Hepatocyte (in vitro differentiated cells): ENCODE measurements around the gene SHISA6. TPM values are rescaled to one million over a fixed set of nuclear protein-coding genes. Genes with fewer than 3 reads are reported as not detected.

ENCODE experiments used
- DNase-seq: peaks from one replicate; pipeline ENCODE4 v3.0.0-alpha.2; 2016; ENCODE audit warnings: low spot score
- H2AFZ ChIP-seq: fragments of 200-600 bp; sonication (generic); 2 replicates; pipeline ENCODE4 v1.6.0; 2016; ENCODE audit warnings: antibody characterized with exemption, mild to moderate bottlenecking
- H3K27ac ChIP-seq: fragments of 200-600 bp; sonication (generic); 2 replicates; pipeline ENCODE4 v1.5.1; 2016; ENCODE audit warnings: mild to moderate bottlenecking
- H3K27me3 ChIP-seq: fragments of 200-600 bp; sonication (generic); 2 replicates; pipeline ENCODE4 v1.6.1; 2016
- H3K36me3 ChIP-seq: fragments of 200-600 bp; sonication (generic); replicated peaks from 2 replicates; pipeline ENCODE4 v1.5.1; 2016; ENCODE audit warnings: low read depth; ENCODE audit not compliant: insufficient read depth
- H3K4me1 ChIP-seq: fragments of 200-600 bp; sonication (generic); 2 replicates; pipeline ENCODE4 v1.5.1; 2016; ENCODE audit warnings: mild to moderate bottlenecking, moderate library complexity; ENCODE audit not compliant: insufficient read depth
- H3K4me2 ChIP-seq: fragments of 200-600 bp; sonication (generic); 2 replicates; pipeline ENCODE4 v1.6.0; 2016
- H3K4me3 ChIP-seq: fragments of 200-600 bp; sonication (generic); 2 replicates; pipeline ENCODE4 v1.5.1; 2016; ENCODE audit warnings: mild to moderate bottlenecking
- H3K79me2 ChIP-seq: fragments of 200-600 bp; sonication (generic); 2 replicates; pipeline ENCODE4 v1.6.0; 2017; ENCODE audit warnings: mild to moderate bottlenecking
- H3K9me2 ChIP-seq: fragments of 200-600 bp; sonication (generic); replicated peaks from 2 replicates; pipeline ENCODE4 v1.6.0; 2017; ENCODE audit warnings: mild to moderate bottlenecking; ENCODE audit not compliant: insufficient read depth
- H3K9me3 ChIP-seq: fragments of 200-600 bp; sonication (generic); 2 replicates; pipeline ENCODE4 v1.5.1; 2016; ENCODE audit warnings: low read depth, mild to moderate bottlenecking
- H4K20me1 ChIP-seq: fragments of 200-600 bp; sonication (generic); 2 replicates; pipeline ENCODE4 v1.6.0; 2016; ENCODE audit warnings: mild to moderate bottlenecking; ENCODE audit not compliant: insufficient read depth, poor library complexity, severe bottlenecking
- CTCF ChIP-seq: fragments of 200-600 bp; sonication (generic); IDR thresholded peaks from 2 replicates; pipeline ENCODE4 v1.5.1; 2016; ENCODE audit warnings: antibody characterized with exemption, mild to moderate bottlenecking; ENCODE audit not compliant: poor library complexity
- EZH2 ChIP-seq: fragments of 200-600 bp; sonication (generic); IDR thresholded peaks from 2 replicates; pipeline ENCODE4 v1.6.1; 2016; ENCODE audit warnings: antibody characterized with exemption, mild to moderate bottlenecking, borderline replicate concordance
- EZH2phosphoT487 ChIP-seq: fragments of 200-600 bp; sonication (generic); IDR thresholded peaks from one replicate; pipeline ENCODE4 v1.6.1; 2018; ENCODE audit warnings: antibody characterized with exemption, mild to moderate bottlenecking, low read depth, moderate library complexity; ENCODE audit not compliant: unreplicated experiment, severe bottlenecking
- WGBS: methylation state at CpG from one replicate; pipeline ENCODE4 v1.1.6; 2016; ENCODE audit warnings: low lambda C conversion rate; ENCODE audit errors: missing lambda C conversion rate; 5-methylcytosine and 5-hydroxymethylcytosine counted together
- polyA plus RNA-seq: library from polyadenylated mRNA; unstranded; fragments of >200 nt; fragmentation: Nextera tagmentation; extraction: Ambion mirVana; gene quantifications from 2 replicates; pipeline ENCODE4 v1.2.1, GENCODE V29; 2016
- total RNA-seq: library from RNA; depleted of rRNA; stranded (reverse); fragments of >200 nt; gene quantifications from 2 replicates; pipeline ENCODE4 v1.2.3, GENCODE V29; 2014

SHISA6 gene
- total and polyA plus RNA-seq, 2 experiments from 2014 or later: 0.21 to 0.80 TPM

GRCh38 chr17:11293480-11293879 lies 52.5 kb downstream of the SHISA6 start:
- Histone ChIP-seq H3K9me3 (no peaks in the 10 kb centered on the region), H4K20me1 (no peaks in the 10 kb centered on the region), H2AFZ (no peak overlapping the region), H3K79me2 (no peaks in the 10 kb centered on the region), H3K4me2 (no peak overlapping the region), H3K4me3 (no peak overlapping the region), H3K27me3 (peaks cover under 1% of the 10 kb centered on the region), H3K9me2 (no peaks in the 10 kb centered on the region), H3K4me1 (no peaks in the 10 kb centered on the region), H3K36me3 (no peaks in the 10 kb centered on the region), H3K27ac (no peak overlapping the region)
- DNase-seq: no peak
- WGBS: 83% methylated on average over 8 of the region's 8 CpGs
- TF ChIP-seq EZH2phosphoT487 (no peak), EZH2 (no peak), CTCF (no peak)

GRCh38 chr17:11294826-11295225 lies 53.8 kb downstream of the SHISA6 start:
- no peak for DNase-seq
- TF ChIP-seq EZH2phosphoT487 (no peak), CTCF (no peak), EZH2 (no peak)
- H3K36me3 ChIP-seq: no peaks in the 10 kb centered on the region

GRCh38 chr17:11296994-11297393 lies 56.0 kb downstream of the SHISA6 start:
- TF ChIP-seq EZH2phosphoT487 (no peak), CTCF (peak; percentile 53)
- no peaks in the 10 kb centered on the region for H3K36me3 ChIP-seq
- no peaks in the 10 kb centered on the region for H3K4me1 ChIP-seq
- no peaks in the 10 kb centered on the region for H4K20me1 ChIP-seq
- H3K4me2 ChIP-seq: no peak overlapping the region
- H3K79me2 ChIP-seq: no peaks in the 10 kb centered on the region
- no peak overlapping the region for H3K4me3 ChIP-seq
- no peak overlapping the region for H2AFZ ChIP-seq
- WGBS: 37% methylated on average over 4 of the region's 4 CpGs
- H3K27ac ChIP-seq: no peak overlapping the region
- H3K9me2 ChIP-seq: no peaks in the 10 kb centered on the region
- peak; percentile 35 for DNase-seq
- no peaks in the 10 kb centered on the region for H3K27me3 ChIP-seq
- H3K9me3 ChIP-seq: no peaks in the 10 kb centered on the region

More at GRCh38 chr17:11294826-11295225, 53.8 kb downstream of the SHISA6 start:
- Histone ChIP-seq H4K20me1 (no peaks in the 10 kb centered on the region), H2AFZ (no peak overlapping the region), H3K4me2 (no peak overlapping the region), H3K9me3 (no peaks in the 10 kb centered on the region), H3K27ac (no peak overlapping the region), H3K79me2 (no peaks in the 10 kb centered on the region), H3K4me3 (no peak overlapping the region), H3K27me3 (no peaks in the 10 kb centered on the region), H3K9me2 (no peaks in the 10 kb centered on the region), H3K4me1 (no peaks in the 10 kb centered on the region)
- WGBS: 92% methylated on average over 10 of the region's 10 CpGs

- H4K20me1 ChIP-seq: no peaks in the 10 kb centered on the region
- TF ChIP-seq CTCF (no peak), EZH2phosphoT487 (no peak), EZH2 (no peak)
- DNase-seq: no peak
These were observed 57.4 kb downstream of the SHISA6 start for GRCh38 chr17:11298401-11298800.

More at GRCh38 chr17:11298401-11298800, 57.4 kb downstream of the SHISA6 start:
- Histone ChIP-seq H3K9me2 (no peaks in the 10 kb centered on the region), H2AFZ (no peak overlapping the region), H3K4me1 (no peaks in the 10 kb centered on the region), H3K79me2 (no peaks in the 10 kb centered on the region), H3K4me3 (no peak overlapping the region), H3K36me3 (no peaks in the 10 kb centered on the region), H3K4me2 (no peak overlapping the region), H3K27ac (no peak overlapping the region), H3K27me3 (no peaks in the 10 kb centered on the region), H3K9me3 (no peaks in the 10 kb centered on the region)
- 100% methylated on average over 1 of the region's 1 CpG for WGBS
